ENCODE data around the gene MRPL1. TPM values are rescaled to one million over a fixed set of nuclear protein-coding genes. Genes with fewer than 3 reads are reported as not detected.

MRPL1 gene
- total RNA-seq, 4 donors from 2014 or later, result 12.1 to 25.9 (median 19.0) TPM

DNA sequence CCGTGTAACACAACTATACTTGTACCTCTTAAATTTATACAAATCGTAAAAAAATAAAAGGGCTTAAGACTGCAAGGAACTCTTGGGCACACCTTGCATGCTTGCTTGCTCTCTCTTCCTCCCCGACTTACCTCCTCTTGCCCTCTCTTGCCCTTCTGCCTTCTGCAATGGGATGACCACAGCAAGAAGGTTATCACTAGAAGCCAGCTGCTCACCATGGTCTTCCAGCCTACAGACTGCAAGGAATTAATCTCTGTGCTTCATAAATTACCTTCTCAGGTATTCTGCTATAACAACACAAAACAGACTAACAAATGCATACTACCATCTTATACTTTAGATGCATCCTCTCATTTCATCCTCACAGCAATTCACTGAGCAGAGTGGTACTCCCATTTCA lies 92.1 kb downstream of the MRPL1 start:
- intact Hi-C loops (cut with DNase I), result no loop called here
- Histone ChIP-seq H3K4me1 (peaks cover 0 to 4% of the 10 kb centered on the region in 2 donors), H3K4me3 (replicated peaks in 1 of 3) (no peak overlapping the region), H3K27ac (no peak overlapping the region), H3K27me3 (no peaks in the 10 kb centered on the region), H3K36me3 (no peaks in the 10 kb centered on the region), H3K9me3 (no peaks in the 10 kb centered on the region)
- 94 to 99% methylated on average over 3 of the region's 3 CpGs for WGBS, 2 donors
- no peak for TF ChIP-seq POLR2A (IDR thresholded peaks at IDR 0.05)
- TF ChIP-seq, protein P1, sequence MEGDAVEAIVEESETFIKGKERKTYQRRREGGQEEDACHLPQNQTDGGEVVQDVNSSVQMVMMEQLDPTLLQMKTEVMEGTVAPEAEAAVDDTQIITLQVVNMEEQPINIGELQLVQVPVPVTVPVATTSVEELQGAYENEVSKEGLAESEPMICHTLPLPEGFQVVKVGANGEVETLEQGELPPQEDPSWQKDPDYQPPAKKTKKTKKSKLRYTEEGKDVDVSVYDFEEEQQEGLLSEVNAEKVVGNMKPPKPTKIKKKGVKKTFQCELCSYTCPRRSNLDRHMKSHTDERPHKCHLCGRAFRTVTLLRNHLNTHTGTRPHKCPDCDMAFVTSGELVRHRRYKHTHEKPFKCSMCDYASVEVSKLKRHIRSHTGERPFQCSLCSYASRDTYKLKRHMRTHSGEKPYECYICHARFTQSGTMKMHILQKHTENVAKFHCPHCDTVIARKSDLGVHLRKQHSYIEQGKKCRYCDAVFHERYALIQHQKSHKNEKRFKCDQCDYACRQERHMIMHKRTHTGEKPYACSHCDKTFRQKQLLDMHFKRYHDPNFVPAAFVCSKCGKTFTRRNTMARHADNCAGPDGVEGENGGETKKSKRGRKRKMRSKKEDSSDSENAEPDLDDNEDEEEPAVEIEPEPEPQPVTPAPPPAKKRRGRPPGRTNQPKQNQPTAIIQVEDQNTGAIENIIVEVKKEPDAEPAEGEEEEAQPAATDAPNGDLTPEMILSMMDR (IDR thresholded peaks at IDR 0.05), result no peak
- DNase-seq, result no peak

DNA sequence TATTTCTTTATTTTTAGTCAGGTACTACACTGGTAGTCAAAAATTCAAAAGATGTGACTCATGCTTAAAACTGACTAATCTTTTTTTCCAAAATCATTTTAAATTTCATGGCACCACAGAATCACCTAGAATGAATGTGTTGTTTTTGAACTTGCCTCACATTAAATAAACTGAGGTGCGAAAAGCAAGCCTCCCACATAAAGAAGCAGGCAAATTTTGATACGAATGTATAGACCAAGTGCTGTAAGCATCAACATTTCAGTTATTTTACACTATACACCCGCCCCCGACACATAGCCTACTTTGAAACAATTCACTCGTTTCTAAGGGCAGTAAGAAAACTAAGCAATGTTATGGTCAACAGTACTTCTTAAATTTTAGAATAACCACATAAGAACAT lies 94.3 kb downstream of the MRPL1 start:
- TF ChIP-seq, protein P1 (IDR thresholded peaks at IDR 0.05), result no peak
- TF ChIP-seq POLR2A (IDR thresholded peaks at IDR 0.05), result no peak
- 92% methylated on average over 5 of the region's 5 CpGs for WGBS, 2 donors

DNA sequence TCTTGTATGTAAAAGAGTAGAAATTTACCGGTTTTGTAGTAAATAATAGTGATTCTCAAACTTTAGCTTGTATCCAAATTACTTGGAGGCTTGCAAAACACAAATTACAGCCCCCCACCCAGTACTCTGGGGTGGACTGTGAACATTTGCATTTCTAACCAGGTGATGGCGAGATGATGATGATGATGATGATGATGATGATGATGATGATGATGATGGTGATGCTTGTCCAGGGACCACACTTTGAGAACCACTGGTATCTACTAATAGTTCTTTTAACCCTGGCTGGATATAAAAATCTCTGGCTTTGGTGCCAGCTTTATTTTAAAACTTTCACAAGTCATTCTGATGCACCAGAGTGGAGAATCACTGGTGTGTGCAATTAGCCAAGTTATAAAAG lies 96.3 kb downstream of the MRPL1 start:
- no peak overlapping the region for H3K27ac ChIP-seq
- no peak for DNase-seq
- H3K27me3 ChIP-seq, result no peaks in the 10 kb centered on the region
- WGBS, 2 donors, result 74 to 83% methylated on average over 2 of the region's 2 CpGs
- no peaks in the 10 kb centered on the region for H3K36me3 ChIP-seq
- no peaks in the 10 kb centered on the region for H3K4me1 ChIP-seq
- intact Hi-C loops (cut with DNase I), result no loop called here
- H3K9me3 ChIP-seq, result no peaks in the 10 kb centered on the region
- no peak overlapping the region for H3K4me3 ChIP-seq (replicated peaks in 1 of 3)
- no peak for TF ChIP-seq POLR2A (IDR thresholded peaks at IDR 0.05)
- TF ChIP-seq, protein P1 (IDR thresholded peaks at IDR 0.05), result no peak

More for the DNA sequence above, 94.3 kb downstream of the MRPL1 start:
- no peak for DNase-seq
- Histone ChIP-seq H3K27me3 (no peaks in the 10 kb centered on the region), H3K27ac (no peak overlapping the region), H3K9me3 (no peaks in the 10 kb centered on the region), H3K4me1 (peaks cover 0 to 4% of the 10 kb centered on the region in 2 donors), H3K4me3 (replicated peaks in 1 of 3) (no peak overlapping the region), H3K36me3 (no peaks in the 10 kb centered on the region)
- intact Hi-C loops (cut with DNase I), result no loop called here

DNA sequence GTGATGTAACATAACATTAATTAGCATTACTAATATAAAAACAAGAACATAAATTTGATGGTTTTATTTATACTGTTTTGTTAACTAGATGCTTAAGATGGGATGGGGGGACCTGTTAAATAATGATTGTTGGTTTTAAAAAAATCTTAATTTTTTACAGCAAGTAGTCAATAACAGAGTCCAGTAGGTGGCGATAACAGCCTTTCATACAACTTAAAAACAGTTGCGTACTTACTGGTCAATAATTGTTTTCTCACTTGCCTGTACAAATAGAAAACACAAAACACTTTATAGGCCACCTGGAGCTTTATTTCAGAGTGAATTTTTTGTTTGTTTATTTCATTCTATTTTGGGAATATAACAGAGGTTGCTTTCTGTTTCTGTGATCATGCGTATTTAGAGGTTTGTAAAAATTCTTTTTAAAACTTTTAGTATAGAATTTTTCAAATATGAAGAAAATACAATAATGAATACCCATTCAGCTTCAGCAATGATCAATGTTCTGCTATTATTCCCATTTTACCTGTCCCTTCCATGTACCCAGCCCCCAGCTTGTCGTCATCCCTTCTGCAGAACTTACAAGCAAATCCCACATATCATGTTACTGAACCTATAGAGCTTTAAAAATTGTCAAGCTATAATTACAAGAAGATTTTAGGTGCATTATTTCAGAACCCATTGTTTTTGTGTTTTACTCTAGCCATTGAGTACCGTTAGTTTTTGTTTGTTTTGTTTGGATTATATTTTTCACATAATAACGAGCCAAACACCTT lies 97.1 kb downstream of the MRPL1 start:
- Histone ChIP-seq H3K4me1 (no peaks in the 10 kb centered on the region), H3K4me3 (replicated peaks in 1 of 3) (no peak overlapping the region), H3K27me3 (no peaks in the 10 kb centered on the region), H3K27ac (no peak overlapping the region), H3K36me3 (no peaks in the 10 kb centered on the region), H3K9me3 (no peaks in the 10 kb centered on the region)
- no peak for TF ChIP-seq POLR2A (IDR thresholded peaks at IDR 0.05)
- TF ChIP-seq, protein P1 (IDR thresholded peaks at IDR 0.05), result peak in 5 of 6 experiments; percentile 32 to 83 (median 69)
- no peak for DNase-seq
- intact Hi-C loops (cut with DNase I), result loop anchor here (10.0 kb wide), 1 partner anchor 555 kb away; no protein-coding TSS in a partner anchor
- 57 to 58% methylated on average over 6 of the region's 6 CpGs for WGBS, 2 donors

DNA sequence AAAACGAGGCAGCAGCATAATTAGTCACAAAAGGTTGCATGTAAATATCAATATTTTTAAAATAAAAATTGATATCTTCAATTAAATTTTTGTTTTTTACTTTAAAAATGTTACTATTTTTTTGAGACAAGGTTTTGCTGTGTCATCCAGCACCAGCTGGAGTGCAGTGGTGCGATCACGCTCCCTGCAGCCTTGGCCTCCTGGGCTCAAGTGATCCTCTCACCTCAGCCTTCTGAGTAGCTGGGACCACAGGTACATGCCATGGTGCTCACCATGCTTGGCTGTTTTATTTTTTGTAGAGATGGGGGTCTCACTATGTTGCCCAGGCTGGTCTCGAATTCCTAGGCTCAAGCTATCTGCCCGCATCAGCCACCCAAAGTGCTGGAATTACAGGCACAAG lies 97.7 kb downstream of the MRPL1 start:
- no peaks in the 10 kb centered on the region for H3K36me3 ChIP-seq
- H3K4me1 ChIP-seq, result no peaks in the 10 kb centered on the region
- intact Hi-C loops (cut with DNase I), result loop anchor here (10.0 kb wide), 1 partner anchor 554 kb away; no protein-coding TSS in a partner anchor
- no peak for TF ChIP-seq POLR2A (IDR thresholded peaks at IDR 0.05)
- TF ChIP-seq, protein P1 (IDR thresholded peaks at IDR 0.05), result no peak
- H3K27ac ChIP-seq, result no peak overlapping the region
- H3K9me3 ChIP-seq, result no peaks in the 10 kb centered on the region
- no peak overlapping the region for H3K4me3 ChIP-seq (replicated peaks in 1 of 3)
- DNase-seq, result peak in 1 of 2 donors; percentile 12
- WGBS, 2 donors, result 87 to 89% methylated on average over 5 of the region's 5 CpGs
- H3K27me3 ChIP-seq, result no peaks in the 10 kb centered on the region

All from thyroid gland (tissue), 4 donors.